Lung microvascular endothelial cell (primary cell): Measurements from ENCODE around the gene GSTM3. TPM values are rescaled to one million over a fixed set of nuclear protein-coding genes. Genes with fewer than 3 reads are reported as not detected.
"Not testable (repeated sequence)": the region's sequence is repeated elsewhere in the genome, so short reads cannot be mapped to it uniquely, and the experiment has no call there.

Experiments used
- DNase-seq, 2 donors: peaks; one replicate each; pipeline versions ENCODE4 v3.0.0 to v3.0.0-alpha.2; 2010; ENCODE audit warnings: low read depth in 2 of 2
- total RNA-seq: library from RNA; depleted of rRNA; stranded (reverse); fragments of >200 nt; gene quantifications from 2 replicates; pipeline ENCODE4 v1.2.1, GENCODE V29; 2014

The GSTM3 gene
- total RNA-seq, 1 donor from 2014 or later = 36.3 TPM

DNA sequence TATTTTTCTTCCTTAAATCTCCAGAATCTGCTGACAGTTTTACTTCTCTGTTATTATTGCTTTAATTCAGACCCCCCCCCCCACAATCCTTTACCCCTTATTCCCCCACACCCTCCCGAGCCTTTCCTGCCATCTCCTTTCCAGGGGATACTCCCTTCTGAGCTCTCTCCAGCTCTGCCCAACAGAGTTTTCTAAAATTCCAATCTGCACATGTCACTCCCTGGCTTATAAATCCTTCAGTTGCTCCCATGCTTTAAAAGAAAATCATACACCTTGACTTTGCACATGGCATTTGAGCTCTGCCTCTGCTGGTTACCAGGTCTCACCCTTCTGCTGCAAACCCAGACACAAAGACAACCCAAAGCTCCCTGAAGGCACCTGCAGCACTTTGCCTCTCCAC lies 34.6 kb upstream of the GSTM3 start:
- DNase-seq = no peak

GRCh38 chr1:109773900-109774485 lies 33.2 kb upstream of the GSTM3 start:
- DNase-seq = no peak

- peak; percentile 88 to 92 for DNase-seq
Observed at GRCh38 chr1:109773203-109773899, 32.5 kb upstream of the GSTM3 start.

DNA sequence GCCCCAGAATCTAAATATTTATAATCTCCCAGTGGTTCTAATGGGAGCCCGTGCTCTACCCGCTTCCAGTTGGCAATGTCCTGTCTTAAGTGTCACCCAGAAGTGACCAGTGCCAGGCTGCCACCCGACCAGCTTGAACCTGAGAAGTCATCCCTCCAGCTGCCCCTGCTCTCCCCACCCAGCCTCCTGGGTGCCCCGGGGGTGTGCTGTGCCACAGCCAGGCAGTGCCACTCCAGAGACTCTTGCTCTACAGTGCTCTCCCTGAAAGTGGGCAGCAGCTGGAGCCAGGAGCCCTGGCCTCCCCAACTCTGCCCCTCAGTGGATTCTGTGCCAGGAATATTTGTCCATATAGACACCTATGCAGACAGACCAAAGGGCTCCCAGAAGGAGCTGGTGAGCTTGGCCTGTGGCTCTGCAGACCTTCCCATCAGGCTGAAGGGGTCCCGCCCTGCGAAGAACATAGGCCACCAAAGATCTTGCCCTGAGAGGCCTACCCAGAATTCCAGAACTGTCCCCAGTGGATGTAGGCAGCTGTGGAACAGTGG lies 31.9 kb upstream of the GSTM3 start:
- no peak for DNase-seq

DNA sequence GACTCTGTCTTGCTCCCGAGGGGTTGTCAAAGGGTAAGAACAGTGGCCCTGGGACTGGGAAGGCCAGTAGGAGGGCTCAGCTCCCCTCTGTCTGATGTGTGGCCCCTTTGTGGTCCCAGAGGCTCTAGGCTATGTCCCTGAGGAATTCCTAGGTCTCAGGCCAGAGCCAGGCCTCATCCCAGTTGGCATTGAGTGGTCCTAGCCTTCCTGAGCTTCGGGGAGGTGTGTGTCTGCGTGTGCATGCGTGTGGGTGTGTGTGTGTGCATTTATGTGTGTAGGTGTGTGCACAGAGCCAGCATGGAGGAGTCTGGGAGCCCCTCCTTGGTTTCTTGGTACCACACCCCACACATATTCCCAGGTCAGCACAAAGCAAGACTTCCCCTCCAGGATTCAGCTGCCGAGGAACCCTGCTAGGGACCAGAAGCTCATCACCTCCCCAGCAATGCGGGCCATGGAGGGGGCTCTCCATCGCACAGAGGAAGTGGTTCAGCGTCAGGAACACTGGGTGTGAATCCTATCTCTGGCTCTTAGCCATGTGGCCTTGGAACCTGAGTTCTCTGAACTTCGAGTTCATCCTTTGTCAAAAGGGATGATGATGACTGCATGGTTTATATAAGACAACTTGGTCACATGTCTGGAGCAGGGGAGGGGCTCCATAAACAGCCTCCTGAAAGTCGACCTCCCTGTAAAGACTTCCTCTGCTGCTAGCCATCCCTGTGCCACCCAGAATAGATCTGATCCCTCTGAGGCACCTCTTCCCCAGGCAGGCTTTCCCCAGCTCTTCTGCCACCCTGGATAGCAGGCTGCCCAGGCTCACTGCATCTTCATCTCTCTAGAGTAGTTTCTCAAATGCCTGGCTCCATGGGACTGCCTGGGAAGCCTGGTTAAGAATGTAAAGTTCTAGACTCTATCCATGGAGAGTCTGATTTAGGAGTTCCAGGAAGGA lies 31.1 kb upstream of the GSTM3 start:
- no peak for DNase-seq

- DNase-seq = no peak
Observed at GRCh38 chr1:109770331-109771095, 29.7 kb upstream of the GSTM3 start.

DNA sequence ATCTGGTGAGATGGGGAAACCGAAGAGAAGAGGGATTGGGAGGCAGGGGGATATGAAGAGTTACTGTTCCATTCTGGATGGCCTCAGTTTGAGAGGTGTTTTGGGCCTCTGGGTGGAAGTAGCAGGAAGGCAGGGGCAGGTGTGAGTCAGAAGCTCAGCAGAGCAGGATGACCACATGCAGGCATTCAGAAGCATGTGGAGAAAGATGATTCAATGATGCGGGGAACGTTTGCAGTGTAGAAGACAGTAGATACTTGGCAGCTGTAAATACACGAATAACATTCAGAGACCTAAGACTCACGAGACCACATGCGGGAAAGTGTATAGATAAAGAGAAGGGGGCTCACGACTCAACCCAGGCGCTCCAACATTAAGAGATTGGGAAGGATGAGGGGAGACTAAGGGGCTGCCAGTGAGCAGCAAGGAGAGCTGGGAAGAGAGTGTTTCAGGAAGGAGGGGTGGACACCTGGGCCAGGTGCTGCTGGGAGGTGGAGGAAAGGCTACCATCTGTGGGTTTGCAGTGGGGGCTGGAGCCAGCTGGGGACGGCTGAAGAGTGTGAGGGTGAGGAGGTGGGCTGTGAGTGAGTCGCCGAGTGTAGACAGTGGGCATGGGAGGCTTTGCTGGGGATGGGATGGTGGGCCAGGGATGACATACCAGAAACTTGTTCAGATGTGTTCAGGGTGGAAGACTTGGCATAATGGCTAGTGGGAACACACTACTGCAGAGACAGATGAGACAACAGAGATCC lies 28.7 kb upstream of the GSTM3 start:
- peak in 1 of 2 donors; percentile 70 for DNase-seq

DNA sequence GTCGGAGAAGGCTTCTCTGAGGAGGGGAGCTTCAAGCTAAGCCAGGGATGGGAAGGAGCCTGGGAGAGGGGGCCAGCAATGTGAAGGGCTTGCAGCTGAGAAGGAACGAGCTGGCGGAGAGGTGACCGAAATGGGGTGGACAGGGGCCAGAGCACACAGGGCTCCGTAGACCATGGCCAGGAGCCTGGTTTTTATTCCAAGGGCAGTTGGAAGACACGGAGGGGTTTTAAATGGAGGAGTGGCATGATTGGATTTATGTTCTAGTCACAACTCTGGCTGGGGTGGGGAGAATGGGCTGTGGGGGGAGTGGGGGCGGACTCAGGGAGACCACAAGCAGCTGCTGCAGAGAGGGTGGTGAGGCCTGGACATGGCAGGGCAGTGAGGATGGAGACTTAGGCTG lies 28.0 kb upstream of the GSTM3 start:
- DNase-seq = no peak

GRCh38 chr1:109768335-109768650 lies 27.5 kb upstream of the GSTM3 start:
- no peak for DNase-seq

- DNase-seq = no peak
Observed at GRCh38 chr1:109767637-109768334, 26.9 kb upstream of the GSTM3 start.

- DNase-seq = not testable (repeated sequence)
Observed at GRCh38 chr1:109766991-109767636, 26.3 kb upstream of the GSTM3 start.

- DNase-seq = no peak
Observed at GRCh38 chr1:109765896-109766615, 25.2 kb upstream of the GSTM3 start.

DNA sequence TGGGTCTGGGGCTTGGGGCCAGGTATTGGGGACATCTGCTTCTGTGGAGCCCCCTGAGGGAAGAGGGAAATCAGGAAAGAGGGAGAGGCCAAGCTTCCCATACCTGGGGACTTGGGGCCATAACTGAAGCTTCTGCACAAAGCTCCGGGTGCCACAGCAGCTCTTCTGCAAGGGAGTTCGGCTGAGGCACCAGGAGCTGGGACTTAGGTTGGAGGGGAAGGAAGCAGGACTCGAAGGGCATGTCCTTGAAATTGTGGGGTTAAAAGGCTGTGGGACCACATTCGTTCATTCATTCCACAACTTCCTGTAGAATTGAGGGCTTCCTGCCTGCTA lies 24.6 kb upstream of the GSTM3 start:
- no peak for DNase-seq

DNA sequence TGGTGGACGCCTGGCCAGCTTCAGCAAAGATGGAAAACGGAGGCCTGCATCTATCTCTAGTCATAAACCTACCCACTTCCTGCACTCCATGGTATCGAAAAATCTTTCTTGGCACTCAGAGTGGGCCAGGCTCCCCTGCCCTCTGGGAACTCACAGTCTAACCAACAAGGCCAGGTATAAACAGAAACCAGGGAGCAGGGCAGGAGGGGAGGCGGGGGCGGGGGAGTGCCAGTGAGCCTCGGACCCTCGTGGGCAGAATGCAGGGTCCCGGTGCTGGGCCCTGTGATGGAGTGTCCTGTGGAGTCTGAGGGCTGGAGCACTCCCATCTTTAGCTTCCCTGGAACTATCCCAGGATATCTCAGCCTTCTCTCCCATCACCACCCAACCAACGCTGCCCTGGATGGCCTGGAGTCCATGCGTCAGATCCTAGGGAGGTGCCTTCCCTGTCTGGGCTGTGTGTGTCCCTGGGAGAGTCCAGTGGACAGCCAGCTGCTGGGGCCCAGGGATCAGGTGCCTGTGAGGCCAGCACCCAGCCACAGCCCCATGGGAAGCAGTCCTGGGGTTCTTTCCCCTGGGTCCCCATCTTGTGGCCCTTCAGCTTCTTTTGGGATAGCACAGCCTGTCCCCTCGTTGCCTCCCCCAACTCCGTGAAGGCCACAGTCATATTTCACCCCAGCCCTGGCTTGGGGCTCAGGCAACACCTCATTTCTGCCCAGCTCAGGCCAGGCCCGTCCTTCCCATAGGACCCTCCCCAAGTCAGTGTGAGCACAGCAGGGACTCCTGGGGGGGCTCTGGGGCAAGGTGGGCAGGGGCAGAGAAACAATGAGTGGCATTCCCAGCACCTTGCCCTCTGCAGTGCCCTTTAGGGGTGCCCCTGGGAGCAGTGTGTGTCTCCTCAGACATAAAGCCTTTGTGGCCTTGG lies 24.0 kb upstream of the GSTM3 start:
- no peak for DNase-seq

- no peak for DNase-seq
Observed at GRCh38 chr1:109763646-109764415, 23.0 kb upstream of the GSTM3 start, which contains the start of gene EPS8L3. TSS of gene EPS8L3 (minus strand) at chr1:109763923. CDS start at chr1:109761749, 2,174 bp downstream.

DNA sequence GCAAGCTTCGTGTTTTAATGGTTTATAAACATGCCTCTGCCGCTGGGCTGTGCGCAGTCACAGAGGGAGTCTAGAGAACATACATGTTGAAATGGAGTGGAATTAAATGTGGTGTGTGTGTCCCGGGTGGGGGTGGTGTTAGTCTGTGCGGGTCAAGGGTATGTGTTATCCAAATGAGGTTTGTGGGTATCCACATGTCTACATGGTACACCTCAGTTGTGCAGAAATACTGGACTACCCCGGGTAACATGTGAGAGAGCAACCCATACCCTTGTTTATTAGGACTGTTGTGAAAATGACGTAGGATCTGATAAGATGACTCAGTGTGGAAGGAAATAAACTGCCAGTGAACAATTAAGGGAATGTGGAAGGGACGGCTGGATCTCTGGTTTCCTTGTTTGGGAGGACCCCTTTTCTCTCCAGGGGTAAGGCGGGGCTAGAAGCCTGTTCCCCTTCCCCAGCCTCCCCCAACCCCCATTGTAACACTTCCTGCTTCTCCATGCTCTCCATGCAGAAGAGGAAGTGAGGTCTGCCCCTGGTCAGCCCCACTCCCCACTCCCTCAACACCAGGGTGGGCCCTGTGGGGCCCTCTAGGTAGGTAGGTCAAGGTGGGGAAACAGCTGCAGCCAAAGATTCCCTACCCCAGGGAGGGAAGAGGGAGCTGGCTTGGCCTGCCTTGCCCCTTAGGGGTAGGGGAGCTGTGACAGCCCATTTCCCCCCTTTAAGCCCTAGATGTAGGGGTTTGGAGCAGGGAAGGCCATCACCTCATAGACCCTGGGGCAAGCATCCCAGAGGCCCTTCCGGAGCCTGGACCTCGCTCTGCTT lies 22.2 kb upstream of the GSTM3 start:
- peak; percentile 70 to 83 for DNase-seq
